Measurements from ENCODE around the gene MAPK6. TPM values are rescaled to one million over a fixed set of nuclear protein-coding genes. Genes with fewer than 3 reads are reported as not detected.

MAPK6 gene
- total and polyA plus RNA-seq, 2 of the 8 experiments (the other 6 are each of a cell fraction or from before 2014, with no cell fraction given), result 22.6 to 108 TPM

DNA sequence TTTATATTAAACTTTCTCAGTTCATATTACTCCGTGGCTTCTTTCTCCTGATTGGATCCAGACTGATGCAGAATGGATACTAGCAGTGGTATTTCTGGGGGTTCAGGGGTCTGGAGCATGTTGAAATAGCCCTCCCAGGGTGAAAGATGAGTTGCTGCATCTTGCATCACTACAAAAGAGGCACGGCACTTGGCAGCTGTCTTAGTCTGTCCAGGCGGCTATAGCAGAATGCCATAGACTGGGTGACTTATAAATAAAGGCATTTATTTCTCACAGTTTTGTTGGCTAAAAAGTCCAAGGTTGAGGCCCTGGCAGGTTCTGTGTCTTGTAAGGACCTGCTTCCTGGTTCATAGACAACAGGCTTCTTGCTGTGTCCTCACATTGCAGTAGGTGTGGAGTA lies 94.2 kb downstream of the MAPK6 start:
- ChIA-PET CTCF (ENCODE audit: partially characterized antibody) (interaction anchor here (2.1 kb wide), 1 partner anchor 26 kb away, joined by 8 read pairs; no protein-coding TSS in a partner anchor), POLR2A (ENCODE audit: partially characterized antibody) (interaction anchor here (1.4 to 1.6 kb wide), 2 partner anchors 16 to 94 kb away, joined by 3 to 4 read pairs; partner anchors contain the start of gene MAPK6)
- H2BK5ac ChIP-seq (ENCODE audit: low read depth, low read length), result no peak overlapping the region
- H3K4ac ChIP-seq (replicated peaks; ENCODE audit: insufficient read length, low read depth, low read length), result no peak overlapping the region
- H3K56ac ChIP-seq (replicated peaks; ENCODE audit: insufficient read length, low read depth, low read length), result no peak overlapping the region
- H4K5ac ChIP-seq (ENCODE audit: insufficient read length, low read depth, low read length), result no peak overlapping the region
- no peaks in the 10 kb centered on the region for H3K23me2 ChIP-seq (ENCODE audit: low read depth, low read length)
- no peaks in the 10 kb centered on the region for H3K79me1 ChIP-seq (ENCODE audit: low read depth, low read length)
- H4K91ac ChIP-seq (replicated peaks; ENCODE audit: insufficient read length, low read length), result no peak overlapping the region
- H2AFZ ChIP-seq (ENCODE audit: low read length), result no peak overlapping the region
- no peak overlapping the region for H3K9ac ChIP-seq (replicated peaks in 1 of 4; ENCODE audit: extremely low read depth in 1 of 4, low read depth in 3 of 4, low read length in 3 of 4)
- DNase-seq (ENCODE audit: low read depth in 1 of 2, low spot score in 2 of 2) (no peak), FAIRE-seq (no peak)
- H3K9me3 ChIP-seq (ENCODE audit: insufficient read depth in 2 of 2, low read depth in 1 of 2, low read length in 1 of 2), result no peaks in the 10 kb centered on the region; a peak in 1 of 4 replicates
- H3K27ac ChIP-seq (ENCODE audit: low read depth, low read length), result no peak overlapping the region
- H2BK120ac ChIP-seq (replicated peaks; ENCODE audit: low read depth, low read length), result no peak overlapping the region
- peaks cover 0 to 14% (median 6%) of the 10 kb centered on the region in 4 experiments; a peak in 5 of 7 replicates for H3K27me3 ChIP-seq (replicated peaks in 1 of 4; ENCODE audit: control insufficient read depth in 3 of 4, extremely low read depth in 1 of 4, insufficient read depth in 3 of 4, low read length in 3 of 4)
- no peak overlapping the region for H2BK12ac ChIP-seq (ENCODE audit: low read depth, low read length)
- H3K4me2 ChIP-seq (ENCODE audit: insufficient read depth in 1 of 2, low read depth in 2 of 2, low read length in 2 of 2), result no peak overlapping the region
- no peaks in the 10 kb centered on the region for H4K20me1 ChIP-seq (replicated peaks in 1 of 2; ENCODE audit: control insufficient read depth in 1 of 2, insufficient read depth in 2 of 2, low read length in 2 of 2)
- no peak overlapping the region for H3K18ac ChIP-seq (ENCODE audit: extremely low read depth, low read length)
- H3K4me1 ChIP-seq (replicated peaks in 1 of 4; ENCODE audit: control insufficient read depth in 3 of 4, insufficient read depth in 4 of 4, low read length in 3 of 4), result peaks cover 0 to 2% (median 1%) of the 10 kb centered on the region in 4 experiments; a peak in 2 of 7 replicates
- H2BK15ac ChIP-seq (ENCODE audit: low read length), result no peak overlapping the region
- H2AK5ac ChIP-seq (ENCODE audit: low read depth, low read length), result no peak overlapping the region
- no peaks in the 10 kb centered on the region for H3K79me2 ChIP-seq (ENCODE audit: control insufficient read depth in 1 of 2, insufficient read depth in 2 of 2, low read length in 2 of 2)
- H3K4me3 ChIP-seq (ENCODE audit: extremely low read depth in 1 of 4, insufficient read depth in 2 of 4, low read depth in 3 of 4, low read length in 4 of 4), result no peak overlapping the region
- no peaks in the 10 kb centered on the region for H3K36me3 ChIP-seq (ENCODE audit: control insufficient read depth in 2 of 4, insufficient read depth in 4 of 4, low read length in 3 of 4)
- H2BK20ac ChIP-seq (ENCODE audit: low read length), result no peak overlapping the region
- no peak overlapping the region for H3K23ac ChIP-seq (ENCODE audit: insufficient read length)
- H3K14ac ChIP-seq (ENCODE audit: insufficient read length), result no peak overlapping the region
- H4K8ac ChIP-seq (ENCODE audit: extremely low read depth, insufficient read depth, low read length), result no peak overlapping the region
- WGBS, 2 experiments (ENCODE audit: extremely low coverage in 1 of 2, insufficient coverage in 1 of 2, insufficient read length in 1 of 2, insufficient replicate concordance in 2 of 2, low coverage in 1 of 2, low lambda C conversion rate in 2 of 2, missing lambda C conversion rate in 1 of 2), result 81% methylated on average over 3 of the region's 3 CpGs; no CpG with 5 or more reads in 1 of the 2 experiments
- TF ChIP-seq KDM5A (IDR thresholded peaks at IDR 0.05; ENCODE audit: low read length) (no peak), EP300 (IDR thresholded peaks at IDR 0.05; ENCODE audit: borderline replicate concordance in 1 of 2, low read depth in 2 of 2, low read length in 2 of 2) (no peak), RAD21 (IDR thresholded peaks at IDR 0.05 in 1 of 2, conservative IDR thresholded peaks at IDR 0.05 in 1 of 2; ENCODE audit: low read depth in 2 of 2, low read length in 2 of 2) (no peak), GTF2F1 (IDR thresholded peaks at IDR 0.05; ENCODE audit: borderline replicate concordance, low read depth, low read length) (no peak), RBBP5 (IDR thresholded peaks at IDR 0.05; ENCODE audit: borderline replicate concordance, low read depth, low read length) (no peak), CREB1 (IDR thresholded peaks at IDR 0.05) (no peak), KDM1A (IDR thresholded peaks at IDR 0.05; ENCODE audit: borderline replicate concordance, low read length) (no peak), TEAD4 (IDR thresholded peaks at IDR 0.05; ENCODE audit: low read depth, low read length) (no peak)
- TF ChIP-seq, protein P1, sequence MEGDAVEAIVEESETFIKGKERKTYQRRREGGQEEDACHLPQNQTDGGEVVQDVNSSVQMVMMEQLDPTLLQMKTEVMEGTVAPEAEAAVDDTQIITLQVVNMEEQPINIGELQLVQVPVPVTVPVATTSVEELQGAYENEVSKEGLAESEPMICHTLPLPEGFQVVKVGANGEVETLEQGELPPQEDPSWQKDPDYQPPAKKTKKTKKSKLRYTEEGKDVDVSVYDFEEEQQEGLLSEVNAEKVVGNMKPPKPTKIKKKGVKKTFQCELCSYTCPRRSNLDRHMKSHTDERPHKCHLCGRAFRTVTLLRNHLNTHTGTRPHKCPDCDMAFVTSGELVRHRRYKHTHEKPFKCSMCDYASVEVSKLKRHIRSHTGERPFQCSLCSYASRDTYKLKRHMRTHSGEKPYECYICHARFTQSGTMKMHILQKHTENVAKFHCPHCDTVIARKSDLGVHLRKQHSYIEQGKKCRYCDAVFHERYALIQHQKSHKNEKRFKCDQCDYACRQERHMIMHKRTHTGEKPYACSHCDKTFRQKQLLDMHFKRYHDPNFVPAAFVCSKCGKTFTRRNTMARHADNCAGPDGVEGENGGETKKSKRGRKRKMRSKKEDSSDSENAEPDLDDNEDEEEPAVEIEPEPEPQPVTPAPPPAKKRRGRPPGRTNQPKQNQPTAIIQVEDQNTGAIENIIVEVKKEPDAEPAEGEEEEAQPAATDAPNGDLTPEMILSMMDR (IDR thresholded peaks at IDR 0.05; ENCODE audit: control extremely low read depth in 1 of 3, insufficient read depth in 1 of 3, low read depth in 1 of 3, low read length in 3 of 3), result no peak
- TF ChIP-seq, protein P2, sequence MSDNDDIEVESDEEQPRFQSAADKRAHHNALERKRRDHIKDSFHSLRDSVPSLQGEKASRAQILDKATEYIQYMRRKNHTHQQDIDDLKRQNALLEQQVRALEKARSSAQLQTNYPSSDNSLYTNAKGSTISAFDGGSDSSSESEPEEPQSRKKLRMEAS (IDR thresholded peaks at IDR 0.05), result no peak

Data from H1 (cell line).